Measurements from ENCODE around the gene MEGF11.
"Not testable (repeated sequence)": the region's sequence is repeated elsewhere in the genome, so short reads cannot be mapped to it uniquely, and the experiment has no call there.

MEGF11 gene

GRCh38 chr15:65869126-65869953 is 384.2 kb downstream of the MEGF11 start, which contains the start of gene RAB11A:
TSS of gene RAB11A (plus strand) at chr15:65869491. CDS start at chr15:65869586, 95 bp downstream.
- peak; percentile 93 for DNase-seq

- no peak for DNase-seq
These were observed 384.9 kb downstream of the MEGF11 start for GRCh38 chr15:65868546-65869125.

GRCh38 chr15:65867933-65868332 is 385.6 kb downstream of the MEGF11 start:
- not testable (repeated sequence) for DNase-seq

GRCh38 chr15:65867244-65867643 is 386.3 kb downstream of the MEGF11 start:
- DNase-seq: no peak

- no peak for DNase-seq
These were observed 390.4 kb downstream of the MEGF11 start for GRCh38 chr15:65863106-65863505.

GRCh38 chr15:65862682-65863081 is 390.9 kb downstream of the MEGF11 start:
- no peak for DNase-seq

- DNase-seq: no peak
These were observed 395.7 kb downstream of the MEGF11 start for GRCh38 chr15:65857718-65858402.

GRCh38 chr15:65856821-65857455 is 396.6 kb downstream of the MEGF11 start:
- DNase-seq: peak; percentile 50

GRCh38 chr15:65851981-65852380 is 401.6 kb downstream of the MEGF11 start:
- no peak for DNase-seq

GRCh38 chr15:65847989-65848388 is 405.6 kb downstream of the MEGF11 start:
- DNase-seq: no peak

GRCh38 chr15:65845826-65846519 is 407.6 kb downstream of the MEGF11 start:
- DNase-seq: no peak
